ENCODE measurements around the gene SLC22A1. TPM values are rescaled to one million over a fixed set of nuclear protein-coding genes. Genes with fewer than 3 reads are reported as not detected.

Gene SLC22A1
- total and polyA plus RNA-seq, 12 donors: 0.26 to 7.1 (median 1.7) TPM; not detected in 2

- no peak for DNase-seq
- no peaks in the 10 kb centered on the region for H3K36me3 ChIP-seq (replicated peaks in 1 of 2)
- no peaks in the 10 kb centered on the region for H3K4me1 ChIP-seq (replicated peaks in 1 of 2)
- intact Hi-C loops (cut with DNase I): no loop called here
- no peaks in the 10 kb centered on the region for H3K27me3 ChIP-seq
- TF ChIP-seq POLR2A (IDR thresholded peaks at IDR 0.05): no peak
- TF ChIP-seq CTCF (IDR thresholded peaks at IDR 0.05): no peak
- H3K27ac ChIP-seq: no peak overlapping the region
- no peak overlapping the region for H3K4me3 ChIP-seq
- H3K9me3 ChIP-seq (replicated peaks in 1 of 3): peaks cover 0 to 20% (median 8%) of the 10 kb centered on the region in 3 donors
These were observed 76.0 kb downstream of the SLC22A1 start for GRCh38 chr6:160197662-160198061.

GRCh38 chr6:160198606-160199211, 77.1 kb downstream of the SLC22A1 start:
- H3K36me3 ChIP-seq (replicated peaks in 1 of 2): no peaks in the 10 kb centered on the region
- no peaks in the 10 kb centered on the region for H3K27me3 ChIP-seq
- H3K9me3 ChIP-seq (replicated peaks in 1 of 3): peaks cover 0 to 12% (median 0%) of the 10 kb centered on the region in 3 donors
- H3K27ac ChIP-seq: no peak overlapping the region
- intact Hi-C loops (cut with DNase I): no loop called here
- no peak for DNase-seq
- no peaks in the 10 kb centered on the region for H3K4me1 ChIP-seq (replicated peaks in 1 of 2)
- no peak overlapping the region for H3K4me3 ChIP-seq
- 22 to 33% (median 29%) methylated on average over 3 of the region's 3 CpGs for WGBS, 4 donors
- TF ChIP-seq POLR2A (IDR thresholded peaks at IDR 0.05) (no peak), CTCF (IDR thresholded peaks at IDR 0.05) (no peak)

- H3K27ac ChIP-seq: no peak overlapping the region
- H3K4me1 ChIP-seq (replicated peaks in 1 of 2): no peaks in the 10 kb centered on the region
- H3K4me3 ChIP-seq: no peak overlapping the region
- no peak for DNase-seq
- intact Hi-C loops (cut with DNase I): no loop called here
- no peaks in the 10 kb centered on the region for H3K27me3 ChIP-seq
- no peak for TF ChIP-seq CTCF (IDR thresholded peaks at IDR 0.05)
- TF ChIP-seq POLR2A (IDR thresholded peaks at IDR 0.05): no peak
- H3K9me3 ChIP-seq (replicated peaks in 1 of 3): no peaks in the 10 kb centered on the region
- 82 to 90% (median 88%) methylated on average over 2 of the region's 2 CpGs for WGBS, 4 donors
- H3K36me3 ChIP-seq (replicated peaks in 1 of 2): no peaks in the 10 kb centered on the region
These were observed 79.4 kb downstream of the SLC22A1 start for GRCh38 chr6:160201061-160201460.

GRCh38 chr6:160202411-160202810, 80.8 kb downstream of the SLC22A1 start:
- Histone ChIP-seq H3K4me1 (replicated peaks in 1 of 2) (no peaks in the 10 kb centered on the region), H3K27me3 (no peaks in the 10 kb centered on the region), H3K9me3 (replicated peaks in 1 of 3) (no peaks in the 10 kb centered on the region), H3K4me3 (no peak overlapping the region), H3K36me3 (replicated peaks in 1 of 2) (no peaks in the 10 kb centered on the region), H3K27ac (no peak overlapping the region)
- TF ChIP-seq POLR2A (IDR thresholded peaks at IDR 0.05): no peak
- TF ChIP-seq CTCF (IDR thresholded peaks at IDR 0.05): no peak
- intact Hi-C loops (cut with DNase I): no loop called here
- 77 to 92% (median 84%) methylated on average over 2 of the region's 2 CpGs for WGBS, 4 donors
- DNase-seq: no peak

Measured in adrenal gland (tissue), 12 donors.